Epithelial cell of proximal tubule (primary cell): ENCODE measurements around the gene SLC8A1. TPM values are rescaled to one million over a fixed set of nuclear protein-coding genes. Genes with fewer than 3 reads are reported as not detected.

Experiments
- DNase-seq: peaks from one replicate; pipeline ENCODE4 v3.0.0-alpha.2; 2011; ENCODE audit warnings: low read depth
- H3K4me3 ChIP-seq: 2 replicates; pipeline ENCODE4 v1.5.1; 2011; ENCODE audit warnings: low read depth, mild to moderate bottlenecking, low read length
- CTCF ChIP-seq: conservative IDR thresholded peaks from 2 replicates; pipeline ENCODE4 v1.5.1; 2012; ENCODE audit warnings: low read depth, mild to moderate bottlenecking, low read length
- total RNA-seq: library from RNA; depleted of rRNA; stranded (reverse); fragments of >200 nt; gene quantifications from 2 replicates; pipeline ENCODE4 v1.2.3, GENCODE V29; 2015

Gene SLC8A1
- total RNA-seq, 1 donor from 2014 or later: 4.8 TPM

GRCh38 chr2:40476436-40476835 lies 24.5 kb upstream of the SLC8A1 start:
- TF ChIP-seq CTCF: no peak
- DNase-seq: no peak
- no peak overlapping the region for H3K4me3 ChIP-seq

GRCh38 chr2:40474306-40474705 lies 22.4 kb upstream of the SLC8A1 start:
- no peak for TF ChIP-seq CTCF
- no peak for DNase-seq
- no peak overlapping the region for H3K4me3 ChIP-seq

DNA sequence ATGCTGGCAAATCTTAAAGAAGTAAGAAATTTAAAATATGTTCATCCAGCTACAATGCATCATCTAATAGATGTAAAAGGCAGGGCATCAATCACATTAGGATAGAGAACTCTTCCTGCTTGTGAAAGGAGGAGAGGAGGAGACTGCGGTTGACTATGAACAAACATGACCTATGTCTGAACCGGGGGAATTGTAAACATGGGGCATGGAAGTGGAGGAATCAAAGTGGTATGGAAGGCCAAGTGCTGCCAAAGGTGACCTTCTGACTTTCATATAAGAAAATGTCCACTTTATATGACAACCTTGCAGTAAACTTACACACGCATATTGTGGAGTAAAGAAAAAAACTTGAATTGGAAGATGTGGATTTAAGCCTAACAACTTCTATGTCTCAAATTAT lies 20.0 kb upstream of the SLC8A1 start:
- TF ChIP-seq CTCF: no peak
- no peak for DNase-seq
- H3K4me3 ChIP-seq: no peak overlapping the region

DNA sequence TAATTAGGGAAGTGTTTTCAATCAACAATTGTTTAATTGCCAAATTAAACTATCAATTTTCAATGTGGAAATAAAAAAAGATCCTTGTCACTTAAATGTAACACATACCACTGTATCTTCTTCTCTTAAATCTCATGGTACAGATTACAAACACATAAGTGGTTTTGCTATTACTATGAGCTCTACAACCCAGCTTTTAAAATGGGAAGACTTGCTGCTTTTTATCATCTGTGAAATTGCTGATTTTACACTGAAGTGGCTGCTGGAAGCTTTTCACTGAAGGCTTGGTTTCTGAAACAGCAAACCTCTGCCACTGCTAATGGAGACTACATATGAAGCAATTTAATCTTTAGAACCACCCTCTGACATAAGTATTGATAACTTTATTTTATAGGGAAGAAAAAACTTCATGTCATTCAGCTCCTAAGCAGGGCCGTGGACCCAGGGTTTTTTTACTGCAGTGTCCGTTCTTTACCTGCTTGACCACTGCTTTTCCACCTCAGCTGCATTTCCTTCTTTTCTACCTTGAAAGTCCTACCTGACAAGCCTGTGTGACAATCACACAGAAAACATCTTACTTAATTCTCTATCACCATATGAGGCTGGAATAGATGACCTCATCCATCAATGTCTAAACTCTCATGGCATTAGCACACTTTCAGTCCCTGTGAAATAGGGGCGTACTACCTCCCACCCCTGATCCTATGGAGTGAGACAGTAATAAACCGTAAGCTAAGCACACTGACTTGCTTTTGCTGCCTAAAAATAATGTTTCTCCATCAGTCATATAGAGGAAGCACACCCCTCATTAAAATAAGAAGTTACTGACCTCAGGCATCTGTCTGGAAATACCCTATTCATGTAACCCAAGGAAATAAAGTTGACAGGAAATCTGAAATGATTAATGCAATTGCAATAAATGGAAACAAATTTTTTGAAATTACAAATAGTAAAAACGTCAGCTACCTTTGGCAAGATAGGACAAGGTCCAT lies 19.2 kb upstream of the SLC8A1 start:
- no peak for TF ChIP-seq CTCF
- H3K4me3 ChIP-seq: no peak overlapping the region
- DNase-seq: no peak

DNA sequence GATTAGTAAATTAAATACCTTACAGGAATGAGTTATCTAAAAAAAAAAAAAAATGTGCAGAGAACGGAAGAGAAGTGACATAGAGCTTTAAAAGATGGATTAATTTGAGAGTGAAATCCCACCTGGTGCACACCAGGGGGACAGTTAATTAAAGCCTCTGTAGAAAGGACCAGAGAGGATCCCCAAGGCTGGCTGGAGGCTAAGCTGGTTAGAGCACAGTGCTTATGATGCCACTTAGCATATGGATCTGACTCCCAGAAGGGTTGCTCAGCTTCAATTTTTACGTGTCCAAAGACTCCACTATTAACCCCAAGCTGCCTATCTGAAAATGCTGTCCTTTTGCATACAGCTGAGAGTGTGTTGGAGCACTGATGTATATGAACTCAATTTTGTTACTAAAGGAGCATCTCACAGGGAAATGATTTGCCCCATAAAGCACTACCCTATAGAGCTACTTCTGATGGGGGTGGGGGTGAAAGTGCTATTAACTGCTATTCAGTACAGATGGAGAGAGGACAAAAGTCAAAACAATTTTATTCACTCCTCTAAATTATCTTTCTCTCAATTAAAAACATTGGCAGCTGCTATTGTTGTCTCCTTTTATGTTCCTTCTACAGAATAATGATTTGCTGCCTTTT lies 15.2 kb upstream of the SLC8A1 start:
- H3K4me3 ChIP-seq: no peak overlapping the region
- no peak for TF ChIP-seq CTCF
- DNase-seq: no peak

DNA sequence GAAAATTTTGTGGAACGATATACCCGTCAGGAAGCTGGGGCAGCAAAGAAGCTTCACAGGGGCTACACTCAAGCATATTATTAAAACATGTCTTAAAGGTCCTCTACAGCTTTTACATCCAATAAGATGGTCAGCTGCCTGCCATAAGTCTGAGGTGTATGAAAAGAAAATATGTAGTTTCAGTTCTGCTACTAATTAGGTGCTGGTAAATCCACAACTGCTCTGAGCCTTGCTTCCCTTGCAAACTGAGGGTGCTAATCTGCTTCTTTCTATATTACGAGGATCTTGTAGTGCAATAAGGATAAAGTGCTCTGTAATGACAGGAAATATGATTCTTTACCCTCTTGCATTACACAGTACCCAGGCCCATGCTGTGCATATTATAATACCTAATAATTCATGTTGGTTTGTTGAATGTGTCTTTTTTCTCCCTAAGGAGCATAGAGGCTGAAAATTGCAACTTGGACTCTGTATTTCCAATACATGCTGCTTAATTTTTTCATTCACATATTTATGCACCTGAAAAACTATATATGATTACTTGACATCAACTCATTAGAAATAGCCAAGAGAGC lies 14.5 kb upstream of the SLC8A1 start:
- TF ChIP-seq CTCF: no peak
- no peak for DNase-seq

More for the DNA sequence above, 14.5 kb upstream of the SLC8A1 start:
- H3K4me3 ChIP-seq: no peak overlapping the region
